Measurements from ENCODE around the gene LPCAT2. TPM values are rescaled to one million over a fixed set of nuclear protein-coding genes. Genes with fewer than 3 reads are reported as not detected.
A peak's percentile ranks its signal among the peaks of the same experiment; 100 is the strongest.

Gene LPCAT2
- total RNA-seq, 1 donor from 2014 or later, result 74.4 TPM

DNA sequence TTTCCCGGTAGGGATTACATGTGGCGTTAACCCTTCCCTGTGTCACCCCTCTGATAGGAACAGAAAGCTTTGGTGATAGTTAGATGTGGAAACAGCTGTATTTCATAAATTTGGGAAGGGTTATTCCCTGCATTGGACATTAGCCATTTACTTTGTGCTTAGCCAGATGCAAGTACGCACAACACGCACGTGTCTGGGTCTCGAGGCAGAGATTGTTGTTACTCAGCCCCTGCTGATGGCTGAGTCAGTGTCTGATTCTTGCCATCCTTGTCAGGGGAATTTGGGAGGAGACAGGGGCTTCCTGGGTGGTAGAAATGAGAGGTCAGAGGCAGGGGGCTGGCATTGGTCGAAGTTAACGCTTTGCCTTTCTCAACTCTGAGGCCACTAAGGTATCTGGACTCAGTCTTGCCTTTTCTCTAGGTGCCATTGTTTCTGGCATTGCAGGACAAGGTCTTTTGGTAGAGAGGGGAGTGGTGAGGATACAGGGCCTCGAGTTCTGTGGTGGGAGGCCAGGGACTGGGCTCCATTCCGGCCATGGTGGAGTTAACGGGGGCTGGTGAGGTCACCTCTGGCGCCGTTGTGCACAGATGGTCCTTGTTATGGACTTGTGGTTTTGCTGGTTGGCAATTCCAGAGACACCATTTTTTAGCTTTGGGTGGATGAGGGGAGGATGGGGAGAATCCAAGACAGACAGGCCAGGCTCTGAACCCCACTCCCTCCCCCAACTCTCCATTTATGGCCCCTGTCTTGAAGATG lies 21.6 kb upstream of the LPCAT2 start:
- H3K36me3 Mint-ChIP-seq (ENCODE audit: low read depth, unreplicated experiment), result peaks cover 76% of the 10 kb centered on the region

GRCh38 chr16:55488306-55488705 lies 20.6 kb upstream of the LPCAT2 start:
- Histone ChIP-seq H3K9ac (ENCODE audit: low read length) (peak overlapping the region; percentile 20), H3K27me3 (ENCODE audit: insufficient read depth, low read length) (no peaks in the 10 kb centered on the region), H3K4me1 (ENCODE audit: insufficient read depth, low read length) (peaks cover 13% of the 10 kb centered on the region), H3K4me3 (ENCODE audit: insufficient read depth, low read depth, low read length) (no peak overlapping the region), H4K20me1 (ENCODE audit: insufficient read depth, low read length) (peaks cover 16% of the 10 kb centered on the region), H3K36me3 (ENCODE audit: insufficient read depth, low read length) (peaks cover 72% of the 10 kb centered on the region), H3K79me2 (ENCODE audit: insufficient read depth, low read length) (peaks cover 18% of the 10 kb centered on the region), H2AFZ (ENCODE audit: low read depth, low read length) (no peak overlapping the region), H3K9me3 (ENCODE audit: insufficient read depth, low read depth, low read length) (no peaks in the 10 kb centered on the region), H3K27ac (ENCODE audit: low read depth, low read length) (peak overlapping the region; percentile 61), H3K4me2 (ENCODE audit: low read length) (no peak overlapping the region)
- DNase-seq (ENCODE audit: low read depth) (no peak), FAIRE-seq (no peak)
- Mint-ChIP-seq H3K4me3 (ENCODE audit: unreplicated experiment) (no peak overlapping the region), H3K4me1 (ENCODE audit: low read depth, unreplicated experiment) (peaks cover 33% of the 10 kb centered on the region), H3K27ac (ENCODE audit: unreplicated experiment) (no peak overlapping the region), H3K27me3 (ENCODE audit: low read depth, unreplicated experiment) (no peaks in the 10 kb centered on the region), H3K36me3 (ENCODE audit: low read depth, unreplicated experiment) (peaks cover 81% of the 10 kb centered on the region), H3K9me3 (ENCODE audit: unreplicated experiment) (peaks cover 3% of the 10 kb centered on the region)
- no peak for TF ChIP-seq EZH2 (IDR thresholded peaks at IDR 0.05; ENCODE audit: insufficient read depth, low read length)
- TF ChIP-seq, protein P1, sequence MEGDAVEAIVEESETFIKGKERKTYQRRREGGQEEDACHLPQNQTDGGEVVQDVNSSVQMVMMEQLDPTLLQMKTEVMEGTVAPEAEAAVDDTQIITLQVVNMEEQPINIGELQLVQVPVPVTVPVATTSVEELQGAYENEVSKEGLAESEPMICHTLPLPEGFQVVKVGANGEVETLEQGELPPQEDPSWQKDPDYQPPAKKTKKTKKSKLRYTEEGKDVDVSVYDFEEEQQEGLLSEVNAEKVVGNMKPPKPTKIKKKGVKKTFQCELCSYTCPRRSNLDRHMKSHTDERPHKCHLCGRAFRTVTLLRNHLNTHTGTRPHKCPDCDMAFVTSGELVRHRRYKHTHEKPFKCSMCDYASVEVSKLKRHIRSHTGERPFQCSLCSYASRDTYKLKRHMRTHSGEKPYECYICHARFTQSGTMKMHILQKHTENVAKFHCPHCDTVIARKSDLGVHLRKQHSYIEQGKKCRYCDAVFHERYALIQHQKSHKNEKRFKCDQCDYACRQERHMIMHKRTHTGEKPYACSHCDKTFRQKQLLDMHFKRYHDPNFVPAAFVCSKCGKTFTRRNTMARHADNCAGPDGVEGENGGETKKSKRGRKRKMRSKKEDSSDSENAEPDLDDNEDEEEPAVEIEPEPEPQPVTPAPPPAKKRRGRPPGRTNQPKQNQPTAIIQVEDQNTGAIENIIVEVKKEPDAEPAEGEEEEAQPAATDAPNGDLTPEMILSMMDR (IDR thresholded peaks at IDR 0.05; ENCODE audit: insufficient read depth, low read depth, low read length), result no peak

More for the DNA sequence above, 21.6 kb upstream of the LPCAT2 start:
- H3K4me3 ChIP-seq (ENCODE audit: insufficient read depth, low read depth, low read length), result no peak overlapping the region
- Mint-ChIP-seq H3K9me3 (ENCODE audit: unreplicated experiment) (peaks cover 3% of the 10 kb centered on the region), H3K4me1 (ENCODE audit: low read depth, unreplicated experiment) (peaks cover 37% of the 10 kb centered on the region), H3K27ac (ENCODE audit: unreplicated experiment) (peak overlapping the region; percentile 93), H3K4me3 (ENCODE audit: unreplicated experiment) (peak overlapping the region; percentile 47), H3K27me3 (ENCODE audit: low read depth, unreplicated experiment) (no peaks in the 10 kb centered on the region)
- H3K4me2 ChIP-seq (ENCODE audit: low read length), result peak overlapping the region; percentile 10
- H4K20me1 ChIP-seq (ENCODE audit: insufficient read depth, low read length), result peaks cover 27% of the 10 kb centered on the region
- H3K27ac ChIP-seq (ENCODE audit: low read depth, low read length), result peak overlapping the region; percentile 61
- peaks cover 21% of the 10 kb centered on the region for H3K4me1 ChIP-seq (ENCODE audit: insufficient read depth, low read length)
- no peaks in the 10 kb centered on the region for H3K27me3 ChIP-seq (ENCODE audit: insufficient read depth, low read length)
- no peak for TF ChIP-seq EZH2 (IDR thresholded peaks at IDR 0.05; ENCODE audit: insufficient read depth, low read length)
- TF ChIP-seq, protein P1 (IDR thresholded peaks at IDR 0.05; ENCODE audit: insufficient read depth, low read depth, low read length), result no peak
- H3K36me3 ChIP-seq (ENCODE audit: insufficient read depth, low read length), result peaks cover 71% of the 10 kb centered on the region
- H3K79me2 ChIP-seq (ENCODE audit: insufficient read depth, low read length), result peaks cover 29% of the 10 kb centered on the region
- FAIRE-seq (peak; percentile 88), DNase-seq (ENCODE audit: low read depth) (peak; percentile 96)
- H3K9ac ChIP-seq (ENCODE audit: low read length), result peak overlapping the region; percentile 20
- H2AFZ ChIP-seq (ENCODE audit: low read depth, low read length), result no peak overlapping the region
- no peaks in the 10 kb centered on the region for H3K9me3 ChIP-seq (ENCODE audit: insufficient read depth, low read depth, low read length)
